HG02852 (cell line): Measurements from ENCODE around the gene ZNRF1.
"Not testable (repeated sequence)": the region's sequence is repeated elsewhere in the genome, so short reads cannot be mapped to it uniquely, and the experiment has no call there.

ENCODE experiments used
- ATAC-seq: cut with Tn5 transposase; IDR thresholded peaks from one replicate; pipeline ENCODE4 v1.9.1; 2021; ENCODE audit warnings: mild to moderate bottlenecking, moderate library complexity; ENCODE audit not compliant: unreplicated experiment

Gene ZNRF1

GRCh38 chr16:75026239-75026891 is 27.5 kb downstream of the ZNRF1 start:
- ATAC-seq, result not testable (repeated sequence)

DNA sequence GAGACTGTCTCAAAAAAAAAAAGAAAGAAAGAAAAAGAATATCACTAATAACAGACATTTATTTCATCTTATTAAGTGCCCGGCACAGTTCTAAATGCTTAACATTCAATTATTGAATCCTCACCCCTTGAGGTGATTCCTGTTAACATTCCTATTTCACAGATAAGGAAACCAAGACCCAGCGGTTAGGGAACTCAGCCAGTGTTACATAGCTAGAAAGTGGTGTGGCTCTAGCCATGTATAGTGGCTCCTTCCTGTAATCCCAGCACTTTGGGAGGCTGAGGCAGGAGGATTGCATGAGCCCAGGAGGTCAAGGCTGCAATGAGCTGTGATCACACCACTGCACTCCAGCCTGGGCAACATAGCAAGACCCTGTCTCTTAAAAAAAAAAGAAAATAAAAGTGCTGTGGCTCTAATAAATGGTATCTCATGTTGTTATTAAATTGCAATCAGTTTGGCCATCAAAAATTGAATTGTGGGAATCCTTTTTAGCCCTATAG is 28.1 kb downstream of the ZNRF1 start:
- no peak for ATAC-seq

DNA sequence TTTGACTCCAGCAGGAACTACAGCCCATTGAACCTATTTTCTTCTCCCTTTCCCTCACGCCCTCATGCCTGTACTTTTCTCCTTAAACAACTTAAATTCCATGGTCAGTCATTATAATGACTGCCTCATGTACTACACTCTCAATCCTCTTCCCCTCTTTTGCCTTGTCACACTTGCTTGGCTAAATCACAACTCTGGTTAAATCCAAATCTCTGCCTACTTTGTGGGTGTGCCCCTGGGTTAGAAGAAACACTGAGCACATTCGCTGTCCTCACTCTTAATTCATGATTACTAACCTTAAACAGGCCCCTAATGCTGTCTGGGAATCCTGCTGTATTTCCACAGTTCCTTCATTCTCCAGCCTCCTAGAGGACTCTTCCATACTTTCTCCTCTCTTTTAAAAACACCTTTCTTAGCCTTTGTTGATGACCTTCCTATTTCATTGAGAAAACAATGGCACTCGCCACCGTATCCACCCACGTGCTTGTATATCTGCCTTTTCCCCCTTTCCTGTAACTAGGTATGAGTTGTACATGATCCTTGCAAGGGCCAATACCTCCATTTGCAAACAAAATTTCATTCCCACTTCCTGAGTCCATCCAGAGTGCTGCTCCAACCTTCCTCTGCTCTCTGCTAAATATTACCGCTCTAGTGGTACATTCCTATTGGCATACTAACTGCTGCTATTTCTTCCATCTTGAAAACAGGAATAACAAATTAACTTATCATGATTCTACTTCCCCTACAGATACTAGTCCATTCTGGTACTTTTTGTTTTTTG is 28.9 kb downstream of the ZNRF1 start:
- ATAC-seq, result no peak

DNA sequence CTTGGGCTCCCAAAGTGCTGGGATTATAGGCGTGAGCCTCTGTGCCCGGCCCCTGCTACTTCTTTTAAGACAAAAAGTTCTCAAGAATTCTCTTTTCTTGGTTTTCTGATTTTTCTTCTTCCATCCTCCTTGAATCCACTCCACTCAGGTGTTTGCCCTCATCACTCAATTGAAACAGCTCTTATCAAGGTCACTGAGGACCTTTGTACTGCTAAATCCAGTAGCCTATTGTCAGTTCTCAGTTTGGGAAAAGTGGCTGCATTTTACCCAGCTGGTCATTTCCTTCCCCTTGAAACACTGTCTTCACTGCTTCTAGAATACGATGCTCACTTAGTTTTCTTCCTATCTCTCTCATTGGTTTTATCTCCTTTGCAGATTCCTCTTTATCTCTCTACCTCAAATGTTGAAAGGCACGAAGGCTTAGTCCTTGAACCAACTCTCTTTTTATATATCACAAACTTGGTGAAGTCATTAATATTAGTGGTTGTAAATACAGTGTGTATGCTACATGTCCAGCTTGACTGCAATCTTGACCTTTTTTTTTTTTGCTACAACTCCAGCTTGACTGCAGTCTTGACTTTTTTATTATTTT is 29.8 kb downstream of the ZNRF1 start:
- no peak for ATAC-seq

DNA sequence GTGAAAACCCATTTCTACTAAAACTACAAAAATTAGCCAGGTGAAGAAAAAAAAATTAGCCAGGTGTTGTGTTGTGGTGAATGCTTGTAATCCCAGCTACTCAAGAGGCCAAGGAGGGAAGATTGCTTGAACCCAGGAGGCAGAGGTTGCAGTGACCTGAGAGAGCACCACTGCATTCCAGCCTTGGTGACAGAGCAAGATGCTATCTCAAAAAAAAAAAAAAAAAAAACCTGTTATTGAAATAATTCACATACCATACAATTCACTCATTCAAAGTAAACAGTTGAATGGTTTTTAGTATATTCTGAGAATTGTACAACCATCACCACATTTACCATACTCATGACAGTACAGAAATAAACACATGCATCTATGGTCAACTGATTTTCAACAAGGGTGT is 31.0 kb downstream of the ZNRF1 start:
- ATAC-seq, result no peak

DNA sequence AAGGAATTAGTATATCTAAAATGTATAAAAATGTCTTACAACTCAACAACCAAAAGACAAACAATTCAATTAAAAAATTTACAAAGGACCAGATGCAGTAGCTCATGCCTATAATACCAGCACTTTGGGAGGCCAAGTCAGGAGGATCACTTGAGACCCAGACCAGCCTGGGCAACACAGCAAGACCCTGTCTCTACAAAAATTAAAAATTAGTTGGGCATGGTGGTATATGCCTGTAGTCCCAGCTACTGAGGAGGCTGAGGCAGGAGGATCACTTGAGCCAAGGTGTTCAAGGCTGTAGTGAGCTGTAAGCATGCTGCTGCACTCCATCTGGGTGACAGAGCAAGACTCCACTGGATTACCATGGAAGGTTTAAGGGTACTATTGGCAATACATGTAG is 33.8 kb downstream of the ZNRF1 start:
- no peak for ATAC-seq

DNA sequence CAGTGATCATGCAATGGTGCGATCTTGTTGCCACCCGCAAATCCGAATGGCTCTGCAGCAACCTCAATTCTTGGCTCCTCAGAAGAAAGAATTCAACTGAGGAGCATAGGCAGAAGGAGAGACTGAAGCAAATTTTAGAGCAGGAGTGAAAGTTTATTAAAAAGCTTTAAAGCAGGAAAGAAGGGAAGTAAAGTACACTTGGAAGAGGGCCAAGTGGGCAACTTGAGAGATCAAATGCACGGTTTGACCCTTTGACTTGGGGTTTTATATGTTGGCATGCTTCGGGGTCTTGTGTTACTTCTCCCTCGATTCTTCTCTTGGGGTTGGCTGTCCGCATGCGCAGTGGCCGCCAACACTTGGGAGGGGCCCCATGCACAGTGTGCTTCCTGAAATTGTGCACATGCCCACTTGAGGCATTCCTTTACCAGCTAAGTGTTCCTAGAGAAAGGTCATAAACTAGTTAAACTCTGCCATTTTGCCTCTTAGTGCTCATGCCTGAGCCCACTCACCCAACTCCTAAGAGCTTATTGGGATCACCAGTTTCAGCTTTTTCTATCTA is 36.7 kb downstream of the ZNRF1 start:
- no peak for ATAC-seq

DNA sequence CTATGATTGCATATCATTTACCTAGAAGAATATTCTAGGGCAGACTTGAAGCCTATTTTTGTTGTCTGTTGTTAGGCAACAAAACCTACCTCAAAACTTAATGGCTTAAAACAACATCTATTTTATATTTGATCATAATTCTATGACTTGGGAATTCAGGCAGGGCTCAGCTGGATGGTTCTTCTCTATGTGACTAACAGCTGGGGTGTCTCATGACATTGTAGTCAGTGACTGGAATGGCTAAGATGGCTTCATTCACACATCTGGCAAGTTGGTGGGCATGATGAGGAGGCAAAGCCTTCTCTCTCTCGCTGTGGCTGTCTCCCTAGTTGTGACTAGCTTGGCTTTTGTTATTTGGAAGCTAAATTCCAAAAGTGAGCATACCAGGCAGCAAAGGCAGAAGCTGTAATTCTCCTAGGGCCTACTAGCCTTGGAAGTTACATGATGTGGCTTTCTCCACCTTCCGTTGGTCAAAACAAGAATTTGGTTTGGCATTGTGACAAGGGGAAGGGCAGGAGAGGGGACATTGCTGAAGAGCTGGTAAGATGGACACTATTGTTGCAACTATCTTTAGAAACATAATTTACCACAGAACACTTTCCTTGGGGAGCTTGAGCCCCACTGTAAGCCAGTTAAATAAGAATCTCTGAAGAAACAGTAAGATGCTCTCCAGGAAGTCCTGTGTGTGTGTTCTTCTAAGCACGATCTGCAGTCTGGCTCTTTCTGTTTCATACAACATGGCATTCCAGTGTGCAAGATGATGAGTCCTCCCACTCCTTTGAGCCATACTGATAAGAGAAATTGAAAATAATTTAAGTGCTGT is 39.4 kb downstream of the ZNRF1 start:
- no peak for ATAC-seq

DNA sequence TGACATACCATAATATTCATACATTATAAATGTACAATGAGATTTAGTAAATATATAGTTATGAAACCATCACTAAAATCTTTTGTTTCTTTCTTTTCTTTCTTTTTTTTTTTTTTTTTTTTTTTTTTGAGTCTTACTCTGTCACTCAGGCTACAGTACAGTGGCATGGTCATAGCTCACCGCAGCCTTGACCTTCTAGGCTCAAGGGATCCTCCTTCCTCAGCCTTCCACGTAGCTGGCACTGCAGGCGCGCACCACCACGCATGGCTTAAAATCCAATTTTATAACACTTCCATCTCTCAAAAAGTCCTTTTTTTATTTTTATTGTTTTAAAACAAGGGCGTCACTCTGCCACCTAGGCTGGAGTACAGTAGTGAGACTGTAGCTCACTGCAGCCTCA is 41.1 kb downstream of the ZNRF1 start:
- no peak for ATAC-seq

GRCh38 chr16:75042426-75043174 is 43.8 kb downstream of the ZNRF1 start:
- peak; percentile 21 for ATAC-seq

- ATAC-seq, result peak; percentile 78
These were observed 44.5 kb downstream of the ZNRF1 start for GRCh38 chr16:75043175-75043895.

DNA sequence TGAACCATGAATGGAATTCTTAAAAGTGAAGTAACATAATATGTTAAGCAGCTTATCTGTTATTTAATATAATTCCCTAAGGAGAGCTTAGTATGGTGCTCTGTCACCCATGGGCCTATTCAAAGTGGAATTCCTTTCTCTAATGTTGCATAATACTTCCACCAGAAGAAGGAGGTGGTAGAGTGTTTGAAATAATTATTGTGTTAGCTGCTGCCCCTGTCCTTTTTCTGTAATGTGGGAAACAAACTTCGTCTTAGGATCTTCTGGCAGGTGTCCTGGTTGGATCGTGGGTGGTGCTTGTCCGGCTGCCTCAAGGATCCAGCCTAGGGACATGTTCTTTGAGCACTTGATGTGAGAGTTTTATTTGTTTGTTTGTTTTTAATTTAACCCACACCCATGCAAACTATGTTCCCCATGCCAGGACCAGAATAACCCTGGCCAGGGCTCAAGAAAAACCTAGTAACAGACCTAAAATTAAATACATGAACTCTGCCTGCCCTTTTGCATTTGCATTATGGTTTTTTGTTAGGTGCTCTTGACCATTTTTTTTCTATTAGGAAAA is 46.1 kb downstream of the ZNRF1 start:
- no peak for ATAC-seq

DNA sequence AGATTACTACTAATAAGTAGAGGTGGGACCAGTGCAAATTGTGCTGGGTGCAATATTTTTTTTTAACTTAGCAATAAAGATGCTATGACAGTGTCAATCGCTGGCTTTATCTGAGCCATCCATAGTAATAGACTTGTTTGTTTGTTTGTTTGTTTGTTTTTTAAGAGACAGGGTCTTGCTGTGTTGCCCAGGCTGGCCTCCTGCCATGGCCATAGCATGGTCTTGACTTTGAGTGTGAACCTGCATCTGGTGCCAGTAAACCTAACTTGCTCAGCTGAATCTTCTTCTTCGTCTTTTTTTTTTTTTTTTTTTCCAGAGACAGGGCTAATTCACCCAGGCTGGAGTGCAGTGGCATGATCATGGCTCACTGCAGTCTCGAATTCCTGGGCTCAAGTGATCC is 46.6 kb downstream of the ZNRF1 start:
- ATAC-seq, result no peak

GRCh38 chr16:75048054-75048453 is 49.2 kb downstream of the ZNRF1 start:
- ATAC-seq, result no peak

DNA sequence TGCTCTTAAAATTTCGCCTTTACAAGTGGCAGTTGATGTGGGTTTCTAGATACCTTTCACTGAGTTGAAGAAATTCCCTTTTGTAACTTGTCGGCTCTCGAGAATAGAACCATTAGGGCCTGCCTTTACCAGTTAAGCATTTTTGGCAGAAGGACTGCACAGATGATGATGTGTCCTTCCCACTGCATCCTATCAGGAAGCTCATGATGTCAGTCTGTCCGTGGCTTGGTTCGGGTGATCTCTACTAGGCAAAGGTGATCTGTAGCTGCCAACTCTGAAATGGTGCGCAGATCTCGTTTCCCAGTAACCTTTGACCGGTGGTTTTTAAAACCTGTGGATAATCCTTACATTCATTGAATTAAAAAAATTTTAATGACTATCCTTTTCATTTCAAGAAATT is 49.7 kb downstream of the ZNRF1 start:
- no peak for ATAC-seq

- ATAC-seq, result no peak
These were observed 53.8 kb downstream of the ZNRF1 start for GRCh38 chr16:75052481-75053202.

DNA sequence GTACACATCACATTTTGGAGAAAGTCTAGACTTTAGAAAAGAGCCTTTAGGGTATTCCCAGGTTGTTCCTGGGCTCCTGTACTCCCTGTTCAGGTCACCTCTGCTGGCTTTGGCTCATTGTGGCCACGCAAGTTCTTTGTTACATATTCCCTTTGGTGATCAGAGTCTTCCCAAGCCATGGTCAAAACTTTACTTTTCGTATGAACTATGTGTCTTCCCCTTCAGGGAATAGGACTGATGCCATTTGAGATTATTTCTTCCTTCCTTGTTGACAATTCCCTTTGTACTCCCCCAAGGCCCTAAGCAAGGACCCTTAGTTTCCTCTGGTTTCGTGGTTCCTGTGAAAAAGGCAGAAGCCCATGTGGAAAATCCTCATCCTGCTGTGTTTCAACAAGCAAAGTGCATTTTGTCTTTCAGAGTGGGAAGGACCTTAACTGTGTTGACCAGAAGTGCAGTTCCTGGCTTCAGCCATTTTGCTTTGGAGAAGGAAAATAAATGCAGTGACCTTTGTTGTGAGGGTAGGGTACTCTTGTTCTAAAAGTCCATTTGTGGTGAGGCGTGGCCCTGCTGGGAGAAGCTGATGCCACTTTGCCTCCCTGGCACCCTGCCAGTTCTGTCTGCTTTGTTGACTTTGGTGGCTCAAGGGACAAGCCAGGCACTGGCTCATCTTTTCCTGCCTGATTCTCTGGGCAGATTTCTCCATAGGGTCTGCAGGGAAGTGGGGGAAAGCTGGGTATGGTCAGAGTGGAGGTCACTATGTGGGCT is 55.1 kb downstream of the ZNRF1 start:
- no peak for ATAC-seq

GRCh38 chr16:75054556-75054947 is 55.7 kb downstream of the ZNRF1 start:
- no peak for ATAC-seq
